K562 (cell line): ENCODE results near the gene PI4KA. TPM values are rescaled to one million over a fixed set of nuclear protein-coding genes. Genes with fewer than 3 reads are reported as not detected.

Experiments used
- ARID4B ChIP-seq: sonication (generic); formaldehyde crosslinking; IDR thresholded peaks from 2 replicates; pipeline ENCODE4 v1.8.0; 2022; ENCODE audit warnings: mild to moderate bottlenecking, missing genetic modification reagents
- CBX8 ChIP-seq: fragments of 200-600 bp; sonication (generic); IDR thresholded peaks from 2 replicates; pipeline ENCODE4 v1.6.1; 2012; ENCODE audit warnings: borderline replicate concordance, mixed run types, low read depth, mild to moderate bottlenecking, moderate library complexity, mixed read lengths, low read length, control low read depth, inconsistent platforms; ENCODE audit not compliant: poor library complexity, severe bottlenecking; ENCODE audit errors: extremely low read depth
- DDX20 ChIP-seq: fragments of 450-650 bp; IDR thresholded peaks from 2 replicates; pipeline ENCODE4 v1.6.1; 2016; ENCODE audit warnings: missing genetic modification characterization, low read depth, mild to moderate bottlenecking, missing compliant biosample characterization, moderate library complexity
- DNMT1 ChIP-seq: fragments of 450-650 bp; IDR thresholded peaks from 2 replicates; pipeline ENCODE4 v1.6.1; 2016; ENCODE audit warnings: antibody characterized with exemption, mild to moderate bottlenecking
- E2F5 ChIP-seq: sonication (generic); formaldehyde crosslinking; IDR thresholded peaks from 2 replicates; pipeline ENCODE4 v1.8.0; 2022; ENCODE audit warnings: mild to moderate bottlenecking, missing genetic modification reagents
- ELK3 ChIP-seq: fragments of 450-650 bp; formaldehyde crosslinking; IDR thresholded peaks from 2 replicates; pipeline ENCODE4 v1.4.0; 2020; ENCODE audit warnings: mild to moderate bottlenecking
- ETV6 ChIP-seq, 3 experiments: fragments of 150-350 bp in 1 of 3; sonication (generic) in 1 of 3; formaldehyde crosslinking in 1 of 3; IDR thresholded peaks; 2 replicates each; pipeline versions ENCODE4 v1.6.1 to v1.8.0; 2014 to 2022; ENCODE audit warnings: borderline replicate concordance in 2 of 3, low read depth in 2 of 3, antibody characterized with exemption in 1 of 3, low read length in 1 of 3, mild to moderate bottlenecking in 1 of 3, missing genetic modification reagents in 1 of 3
- FIP1L1 ChIP-seq: fragments of 200-400 bp; formaldehyde crosslinking; IDR thresholded peaks from 2 replicates; pipeline ENCODE4 v1.6.1; 2018; ENCODE audit warnings: mild to moderate bottlenecking, low read depth, low read length; ENCODE audit not compliant: poor library complexity, severe bottlenecking
- HCFC1 ChIP-seq: IDR thresholded peaks from 2 replicates; pipeline ENCODE4 v1.6.1; 2012; ENCODE audit warnings: low read depth, low read length, improper control_type of control experiment
- LARP7 ChIP-seq: fragments of 450-650 bp; IDR thresholded peaks from 2 replicates; pipeline ENCODE4 v1.6.1; 2016
- MED1 ChIP-seq: sonication (generic); formaldehyde crosslinking; IDR thresholded peaks from 2 replicates; pipeline ENCODE4 v1.8.1; 2023; ENCODE audit warnings: missing genetic modification reagents, borderline replicate concordance
- SMAD3 ChIP-seq: fragments of 450-650 bp; formaldehyde crosslinking; conservative IDR thresholded peaks from 2 replicates; pipeline ENCODE4 v1.4.0; 2020; ENCODE audit warnings: mild to moderate bottlenecking
- TFAM ChIP-seq: fragments of 250-450 bp; sonication (Bioruptor Pico); conservative IDR thresholded peaks from 2 replicates; pipeline ENCODE4 v1.5.0; 2021; ENCODE audit warnings: mild to moderate bottlenecking, moderate library complexity
- ZBTB11 ChIP-seq, 3 experiments: fragments of 200-800 bp in 1 of 3; fragments of 250-450 bp in 1 of 3; fragments of 450-650 bp in 1 of 3; sonication (Bioruptor Pico) in 1 of 3; sonication (Bioruptor generic) in 1 of 3; formaldehyde crosslinking in 1 of 3; IDR thresholded peaks; 2 replicates each; pipeline versions ENCODE4 v1.6.1 to v1.8.0; 2016 to 2022; ENCODE audit warnings: mild to moderate bottlenecking in 2 of 3, missing genetic modification characterization in 2 of 3, missing compliant biosample characterization in 1 of 3, moderate library complexity in 1 of 3
- ZNF561 ChIP-seq: fragments of 450-650 bp; formaldehyde crosslinking; conservative IDR thresholded peaks from 2 replicates; pipeline ENCODE4 v1.4.0; 2020; ENCODE audit warnings: mild to moderate bottlenecking, moderate library complexity
- polyA plus RNA-seq, 8 experiments: library from polyadenylated mRNA; depleted of rRNA in 4 of 8; stranded (reverse) in 5 of 8; unstranded in 3 of 8; fragments of >200 nt; fragmentation: Nextera tagmentation in 2 of 8; fragmentation: Illumina TruSeq in 1 of 8; extraction: Ambion mirVana in 2 of 8; extraction: Trizol in 1 of 8; gene quantifications; 2 replicates each; pipeline versions ENCODE4 v1.2.1 to v1.2.3, GENCODE V29; 2011 to 2014; ENCODE audit warnings: inconsistent platforms in 1 of 8, missing spikeins in 1 of 8
- total RNA-seq, 7 experiments: library from RNA; depleted of rRNA in 6 of 7; stranded (reverse); fragments of >200 nt in 6 of 7; fragmentation: Illumina TruSeq in 2 of 7; extraction: Trizol in 2 of 7; gene quantifications; 2 replicates each; pipeline versions ENCODE4 v1.2.1 to v1.2.3, GENCODE V29; 2011 to 2021; ENCODE audit warnings: low replicate concordance in 1 of 7

Gene PI4KA
- total and polyA plus RNA-seq, 9 of the 15 experiments (the other 6 are each of a cell fraction or from before 2014, with no cell fraction given): 7.3 to 187 (median 84.7) TPM

- TF ChIP-seq DDX20 (tag): no peak
- peak; percentile 64; the same call in 1 of the 2 replicates for TF ChIP-seq ARID4B
- TF ChIP-seq MED1 (CRISPR knock-in tag): no peak
- TF ChIP-seq LARP7: no peak
- TF ChIP-seq E2F5 (CRISPR knock-in tag): no peak
- TF ChIP-seq ETV6 (IDR thresholded peaks at IDR 0.05; ENCODE audit: borderline replicate concordance in 1 of 2, low read depth in 2 of 2, low read length in 1 of 2): no peak
- TF ChIP-seq ETV6 (CRISPR knock-in tag; IDR thresholded peaks at IDR 0.05; ENCODE audit: borderline replicate concordance): no peak
- no peak for TF ChIP-seq TFAM (CRISPR knock-in tag)
- peak; percentile 86 for TF ChIP-seq SMAD3 (CRISPR knock-in tag)
- no peak for TF ChIP-seq HCFC1
- TF ChIP-seq CBX8: no peak
- peak; percentile 54; the same call in 1 of the 2 replicates for TF ChIP-seq ZNF561 (CRISPR knock-in tag)
- TF ChIP-seq FIP1L1: no peak
- TF ChIP-seq ZBTB11 (CRISPR knock-in tag; IDR thresholded peaks at IDR 0.05): no peak
- TF ChIP-seq DNMT1: no peak
- TF ChIP-seq ELK3 (CRISPR knock-in tag): no peak
Observed at GRCh38 chr22:20840646-20841371, 17.8 kb downstream of the PI4KA start (continued).
